ENCODE measurements around the gene NHLRC4. TPM values are rescaled to one million over a fixed set of nuclear protein-coding genes. Genes with fewer than 3 reads are reported as not detected.

The NHLRC4 gene
- total and polyA plus RNA-seq, 2 donors (not counting 1 experiment from before 2014, with no cell fraction given), result 2.2 to 4.2 TPM

DNA sequence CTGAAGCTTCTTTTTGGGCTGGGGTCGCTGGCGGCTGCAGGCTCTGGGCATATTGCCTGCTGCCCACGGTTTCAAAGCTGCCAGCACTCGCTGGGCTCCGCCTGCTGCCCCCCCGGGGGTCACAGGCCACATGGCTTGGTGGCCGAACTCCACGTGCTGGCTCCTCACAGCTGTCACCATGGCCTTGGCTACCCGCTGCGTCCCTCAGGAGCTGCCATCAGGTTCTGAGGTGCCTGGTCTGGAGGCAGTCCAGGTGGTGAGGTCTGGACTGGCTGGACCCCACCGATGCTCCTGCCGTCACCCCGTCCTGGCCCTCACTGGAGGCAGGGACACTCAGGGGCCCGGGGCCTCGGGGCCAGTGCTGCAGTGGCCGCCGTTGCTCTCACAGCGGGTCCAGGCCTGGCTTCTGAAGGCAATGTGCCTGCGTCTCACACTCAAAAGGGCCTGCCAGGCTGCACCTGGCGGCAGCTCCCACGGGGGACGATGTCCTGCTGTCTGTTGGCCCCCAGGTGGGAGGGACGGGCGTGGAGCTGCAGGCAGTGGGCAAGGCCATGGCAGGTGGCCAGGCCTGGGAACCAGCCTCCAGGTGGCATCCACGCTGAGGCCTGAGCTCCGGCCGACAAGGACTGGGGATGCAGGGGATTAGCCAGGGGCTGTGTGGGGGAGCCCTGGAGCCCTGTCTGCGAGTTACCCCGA is 26.0 kb upstream of the NHLRC4 start:
- DNase-seq (no peak), ATAC-seq (ENCODE audit: low read depth) (no peak)
- H3K27me3 Mint-ChIP-seq, result no peaks in the 10 kb centered on the region
- Histone ChIP-seq H3K4me1 (ENCODE audit: control insufficient read depth in 2 of 2, insufficient read depth in 2 of 2, low read length in 2 of 2) (no peaks in the 10 kb centered on the region), H3K36me3 (replicated peaks in 1 of 2; ENCODE audit: control extremely low read depth in 1 of 2, control insufficient read depth in 1 of 2, extremely low read depth in 1 of 2, insufficient read depth in 2 of 2, low read length in 1 of 2) (peaks cover 0 to 2% of the 10 kb centered on the region in 2 experiments), H4K20me1 (ENCODE audit: control insufficient read depth, insufficient read depth, low read length, poor library complexity, severe bottlenecking) (peaks cover 67% of the 10 kb centered on the region), H2AFZ (ENCODE audit: insufficient read depth, low read depth, low read length, poor library complexity, severe bottlenecking) (no peak overlapping the region), H3K27me3 (replicated peaks in 1 of 4; ENCODE audit: control extremely low read depth in 1 of 4, control insufficient read depth in 3 of 4, insufficient read depth in 4 of 4, low read length in 3 of 4) (no peaks in the 10 kb centered on the region), H3K4me3 (ENCODE audit: control extremely low read depth in 1 of 5, extremely low read depth in 1 of 5, insufficient read depth in 1 of 5, low read depth in 2 of 5, low read length in 4 of 5) (no peak overlapping the region), H3K9me3 (ENCODE audit: control extremely low read depth in 1 of 3, control insufficient read depth in 2 of 3, insufficient read depth in 1 of 3, low read length in 2 of 3) (no peaks in the 10 kb centered on the region), H3K79me2 (ENCODE audit: control insufficient read depth, insufficient read depth, low read length) (peaks cover 60% of the 10 kb centered on the region), H3K27ac (ENCODE audit: low read length in 2 of 2) (no peak overlapping the region), H3K9ac (ENCODE audit: low read length) (no peak overlapping the region), H3K4me2 (replicated peaks; ENCODE audit: low read depth, low read length, poor library complexity, severe bottlenecking) (no peak overlapping the region)
- H3K9me3 Mint-ChIP-seq (ENCODE audit: insufficient read depth), result no peaks in the 10 kb centered on the region
- CTCF ChIA-PET, result no interaction called here
- no peak for TF ChIP-seq CTCF (IDR thresholded peaks at IDR 0.05)
- no peak for TF ChIP-seq EZH2 (IDR thresholded peaks at IDR 0.05; ENCODE audit: borderline replicate concordance, insufficient read depth, low read depth, low read length, poor library complexity, severe bottlenecking)
- intact Hi-C loops (cut with micrococcal nuclease), result no loop called here
- POLR2A ChIA-PET, result interaction anchor here (0.7 kb wide), 1 partner anchor 239 kb away, joined by 3 read pairs; no protein-coding TSS in a partner anchor
- no peak overlapping the region for H3K4me3 Mint-ChIP-seq
- no peak overlapping the region for H3K27ac Mint-ChIP-seq
- H3K4me1 Mint-ChIP-seq, result no peaks in the 10 kb centered on the region
- 99% methylated on average over 29 of the region's 29 CpGs for WGBS (ENCODE audit: insufficient coverage)

GRCh38 chr16:543301-544164 is 23.3 kb upstream of the NHLRC4 start:
- H3K4me3 Mint-ChIP-seq, result no peak overlapping the region
- H3K4me1 Mint-ChIP-seq, result no peaks in the 10 kb centered on the region
- ChIA-PET POLR2A (no interaction called here), CTCF (no interaction called here)
- H3K27ac Mint-ChIP-seq, result no peak overlapping the region
- intact Hi-C loops (cut with micrococcal nuclease), result no loop called here
- H2AFZ ChIP-seq (ENCODE audit: insufficient read depth, low read depth, low read length, poor library complexity, severe bottlenecking), result no peak overlapping the region
- H3K79me2 ChIP-seq (ENCODE audit: control insufficient read depth, insufficient read depth, low read length), result peaks cover 45% of the 10 kb centered on the region
- H3K4me3 ChIP-seq (ENCODE audit: control extremely low read depth in 1 of 5, extremely low read depth in 1 of 5, insufficient read depth in 1 of 5, low read depth in 2 of 5, low read length in 4 of 5), result no peak overlapping the region
- no peaks in the 10 kb centered on the region for H3K4me1 ChIP-seq (ENCODE audit: control insufficient read depth in 2 of 2, insufficient read depth in 2 of 2, low read length in 2 of 2)
- no peaks in the 10 kb centered on the region for H3K9me3 Mint-ChIP-seq (ENCODE audit: insufficient read depth)
- no peaks in the 10 kb centered on the region for H3K9me3 ChIP-seq (ENCODE audit: control extremely low read depth in 1 of 3, control insufficient read depth in 2 of 3, insufficient read depth in 1 of 3, low read length in 2 of 3)
- no peak overlapping the region for H3K4me2 ChIP-seq (replicated peaks; ENCODE audit: low read depth, low read length, poor library complexity, severe bottlenecking)
- no peaks in the 10 kb centered on the region for H3K27me3 ChIP-seq (replicated peaks in 1 of 4; ENCODE audit: control extremely low read depth in 1 of 4, control insufficient read depth in 3 of 4, insufficient read depth in 4 of 4, low read length in 3 of 4)
- H3K9ac ChIP-seq (ENCODE audit: low read length), result no peak overlapping the region
- ATAC-seq (ENCODE audit: low read depth) (no peak), DNase-seq (no peak)
- H3K27me3 Mint-ChIP-seq, result no peaks in the 10 kb centered on the region
- H4K20me1 ChIP-seq (ENCODE audit: control insufficient read depth, insufficient read depth, low read length, poor library complexity, severe bottlenecking), result peaks cover 56% of the 10 kb centered on the region
- no peaks in the 10 kb centered on the region for H3K36me3 ChIP-seq (replicated peaks in 1 of 2; ENCODE audit: control extremely low read depth in 1 of 2, control insufficient read depth in 1 of 2, extremely low read depth in 1 of 2, insufficient read depth in 2 of 2, low read length in 1 of 2)
- TF ChIP-seq EZH2 (IDR thresholded peaks at IDR 0.05; ENCODE audit: borderline replicate concordance, insufficient read depth, low read depth, low read length, poor library complexity, severe bottlenecking) (no peak), CTCF (IDR thresholded peaks at IDR 0.05) (no peak)
- WGBS (ENCODE audit: insufficient coverage), result 97% methylated on average over 51 of the region's 51 CpGs
- H3K27ac ChIP-seq (ENCODE audit: low read length in 2 of 2), result no peak overlapping the region
